Psoas muscle (tissue), 8 donors: ENCODE data around the gene UBE2E2. TPM values are rescaled to one million over a fixed set of nuclear protein-coding genes. Genes with fewer than 3 reads are reported as not detected.

Experiments used
- ATAC-seq, 4 donors: fragments of 200-7000 bp; cut with Tn5 transposase; one replicate each; pipeline ENCODE4 v1.9.1; 2020; ENCODE audit warnings: moderate library complexity in 3 of 4, mild to moderate bottlenecking in 2 of 4
- DNase-seq, 2 donors: peaks; one replicate each; pipeline ENCODE4 v3.0.0-alpha.2; 2020
- H3K27ac ChIP-seq: fragments of 200-600 bp; one replicate; pipeline ENCODE4 v1.8.0; 2022
- H3K27me3 ChIP-seq, 3 donors: fragments of 200-600 bp in 1 of 3; one replicate each; pipeline versions ENCODE4 v1.6.1 to v1.8.0; 2013 to 2022; ENCODE audit warnings: low read length in 2 of 3, mild to moderate bottlenecking in 2 of 3, moderate library complexity in 1 of 3; ENCODE audit not compliant: insufficient read depth in 3 of 3
- H3K36me3 ChIP-seq, 2 donors: fragments of 200-600 bp in 1 of 2; one replicate each; pipeline versions ENCODE4 v1.6.1 to v1.8.0; 2013 to 2022; ENCODE audit warnings: low read depth in 1 of 2, mild to moderate bottlenecking in 1 of 2, moderate library complexity in 1 of 2; ENCODE audit not compliant: insufficient read depth in 1 of 2
- H3K4me1 ChIP-seq: fragments of 200-600 bp; one replicate; pipeline ENCODE4 v1.8.0; 2022
- H3K4me3 ChIP-seq: fragments of 200-600 bp; one replicate; pipeline ENCODE4 v1.8.0; 2022; ENCODE audit warnings: mild to moderate bottlenecking
- H3K9me3 ChIP-seq: fragments of 200-600 bp; one replicate; pipeline ENCODE4 v1.8.0; 2022
- CTCF ChIP-seq: fragments of 200-600 bp; IDR thresholded peaks from one replicate; pipeline ENCODE4 v1.8.0; 2022; ENCODE audit warnings: antibody characterized with exemption
- WGBS, 3 donors: extraction: QIAGEN DNeasy Blood & Tissue Kit; methylation state at CpG; one replicate each; pipeline versions ENCODE4 v1.1.6 to v1.1.7; 2013; 5-methylcytosine and 5-hydroxymethylcytosine counted together
- intact Hi-C, 2 donors: fragments of 100-400 bp; cut with DNase I; formaldehyde crosslinking; loops; one replicate each; pipeline versions ENCODE4 v1.11.0 to v1.14.2; 2022
- polyA plus RNA-seq, 3 donors: library from polyadenylated mRNA; stranded (reverse); fragments of 200-250 nt; gene quantifications; one replicate each; pipeline ENCODE4 v1.2.3, GENCODE V29; 2013
- total RNA-seq, 4 donors: library from RNA; stranded (reverse); fragmentation: NEBNext Ultra II Directional in 2 of 4; extraction: Animal tissue kit (Norgen Biotek cat#: 25700) in 2 of 4; gene quantifications; one replicate each; pipeline versions ENCODE4 v1.2.1 to v1.2.4, GENCODE V29; 2021 to 2023
- donor health status: healthy with polysubstance abuse.
- donor health status: DM: no; HTN: no; CAD: no; lungs with moderate emphysema.
- donor health status: Bipolar disorder and iron deficiency.
- donor health status: healthy.
- donor health status: DM: yes; HTN: yes; CAD: no.
- donor health status: DM: no; HTN: no; CAD: no.
- donor health status: DM: no; HTN: no; CAD: no.
- donor health status: DM: yes; HTN: yes; CAD: no.

The UBE2E2 gene
- total and polyA plus RNA-seq, 7 donors, result 12.9 to 38.2 (median 34.0) TPM

GRCh38 chr3:23405081-23405480 lies 202.0 kb downstream of the UBE2E2 start:
- no peaks in the 10 kb centered on the region for H3K9me3 ChIP-seq
- 88 to 100% (median 94%) methylated on average over 1 of the region's 1 CpG for WGBS, 3 donors
- no peak for TF ChIP-seq CTCF
- H3K27me3 ChIP-seq, result no peaks in the 10 kb centered on the region
- H3K27ac ChIP-seq, result no peak overlapping the region
- H3K36me3 ChIP-seq, result no peaks in the 10 kb centered on the region
- DNase-seq (no peak), ATAC-seq (no peak)
- intact Hi-C loops, result no loop called here
- H3K4me3 ChIP-seq, result no peak overlapping the region
- H3K4me1 ChIP-seq, result peaks cover 38% of the 10 kb centered on the region

- intact Hi-C loops, result no loop called here
- H3K36me3 ChIP-seq, result no peaks in the 10 kb centered on the region
- H3K4me1 ChIP-seq, result peaks cover 38% of the 10 kb centered on the region
- WGBS, 3 donors, result 7 to 40% (median 12%) methylated on average over 1 of the region's 1 CpG
- no peak overlapping the region for H3K27ac ChIP-seq
- TF ChIP-seq CTCF, result no peak
- H3K9me3 ChIP-seq, result no peaks in the 10 kb centered on the region
- DNase-seq, result no peak
- no peak overlapping the region for H3K4me3 ChIP-seq
- H3K27me3 ChIP-seq, result no peaks in the 10 kb centered on the region
- ATAC-seq, result no peak
These were observed 203.5 kb downstream of the UBE2E2 start for GRCh38 chr3:23406601-23407000.

GRCh38 chr3:23418026-23418425 lies 214.9 kb downstream of the UBE2E2 start:
- Histone ChIP-seq H3K4me1 (peaks cover 13% of the 10 kb centered on the region), H3K36me3 (no peaks in the 10 kb centered on the region), H3K9me3 (no peaks in the 10 kb centered on the region), H3K27me3 (no peaks in the 10 kb centered on the region), H3K27ac (no peak overlapping the region), H3K4me3 (no peak overlapping the region)
- intact Hi-C loops, result no loop called here
- WGBS, 3 donors, result 91 to 95% (median 94%) methylated on average over 13 of the region's 13 CpGs
- TF ChIP-seq CTCF, result no peak
- DNase-seq (no peak), ATAC-seq (no peak)

- intact Hi-C loops, result no loop called here
- WGBS, 3 donors, result 81 to 88% (median 83%) methylated on average over 3 of the region's 3 CpGs
These were observed 218.8 kb downstream of the UBE2E2 start for GRCh38 chr3:23421811-23422516.

More at GRCh38 chr3:23421811-23422516, 218.8 kb downstream of the UBE2E2 start:
- no peak overlapping the region for H3K27ac ChIP-seq
- DNase-seq, result no peak
- peaks cover 25% of the 10 kb centered on the region for H3K4me1 ChIP-seq
- TF ChIP-seq CTCF, result no peak
- no peaks in the 10 kb centered on the region for H3K9me3 ChIP-seq
- no peaks in the 10 kb centered on the region for H3K36me3 ChIP-seq
- ATAC-seq, result no peak
- no peak overlapping the region for H3K4me3 ChIP-seq
- H3K27me3 ChIP-seq, result no peaks in the 10 kb centered on the region
